Activated CD4-positive, alpha-beta T cell treated with anti-CD3 and anti-CD28 coated beads, Interleukin-2, amount 50 U/mL, for 48 hours (primary cell): Measurements from ENCODE around the gene CHD2.

Experiments used
- DNase-seq, 2 experiments: peaks; one replicate each; pipeline ENCODE4 v3.0.0-alpha.2; 2020

The CHD2 gene

GRCh38 chr15:92932946-92933649 is 33.0 kb downstream of the CHD2 start:
- no peak for DNase-seq

GRCh38 chr15:92933831-92934230 is 33.7 kb downstream of the CHD2 start:
- no peak for DNase-seq

- DNase-seq, result no peak
Measured at GRCh38 chr15:92934716-92935115, 34.6 kb downstream of the CHD2 start.

GRCh38 chr15:92936138-92936537 is 36.0 kb downstream of the CHD2 start:
- DNase-seq, result no peak

- DNase-seq, result no peak
Measured at GRCh38 chr15:92936693-92937092, 36.6 kb downstream of the CHD2 start.

- DNase-seq, result no peak
Measured at GRCh38 chr15:92937901-92938300, 37.8 kb downstream of the CHD2 start.

- no peak for DNase-seq
Measured at GRCh38 chr15:92938387-92938786, 38.3 kb downstream of the CHD2 start.

GRCh38 chr15:92941668-92942067 is 41.5 kb downstream of the CHD2 start:
- DNase-seq, result no peak

GRCh38 chr15:92942706-92943105 is 42.6 kb downstream of the CHD2 start:
- no peak for DNase-seq

GRCh38 chr15:92943581-92943980 is 43.5 kb downstream of the CHD2 start:
- no peak for DNase-seq

GRCh38 chr15:92944946-92945521 is 44.9 kb downstream of the CHD2 start:
- no peak for DNase-seq

- DNase-seq, result no peak
Measured at GRCh38 chr15:92947071-92947730, 47.1 kb downstream of the CHD2 start.

GRCh38 chr15:92949604-92950249 is 49.6 kb downstream of the CHD2 start:
- no peak for DNase-seq

- DNase-seq, result no peak
Measured at GRCh38 chr15:92951800-92952457, 51.8 kb downstream of the CHD2 start.

GRCh38 chr15:92952458-92952850 is 52.3 kb downstream of the CHD2 start:
- DNase-seq, result no peak

GRCh38 chr15:92953566-92953965 is 53.4 kb downstream of the CHD2 start:
- DNase-seq, result no peak

GRCh38 chr15:92954002-92954401 is 53.9 kb downstream of the CHD2 start:
- DNase-seq, result no peak

GRCh38 chr15:92954578-92954977 is 54.5 kb downstream of the CHD2 start:
- no peak for DNase-seq

GRCh38 chr15:92955706-92956105 is 55.6 kb downstream of the CHD2 start:
- no peak for DNase-seq

- DNase-seq, result peak; percentile 45 to 57
Measured at GRCh38 chr15:92958105-92958504, 58.0 kb downstream of the CHD2 start.

- DNase-seq, result no peak
Measured at GRCh38 chr15:92959219-92959618, 59.1 kb downstream of the CHD2 start.

GRCh38 chr15:92960996-92961681 is 61.0 kb downstream of the CHD2 start:
- no peak for DNase-seq

GRCh38 chr15:92962914-92963313 is 62.8 kb downstream of the CHD2 start:
- no peak for DNase-seq
